NCI-H2227 treated with DMSO at 0.1 percent for 48 hours (cell line): ENCODE results near the gene GJA4.

Source experiments
- DNase-seq: peaks from one replicate; lab custom pipeline; 2025; lab: John Stamatoyannopoulos, UW

The GJA4 gene

GRCh38 chr1:34839526-34840305 lies 46.9 kb downstream of the GJA4 start:
- no peak for DNase-seq

GRCh38 chr1:34840426-34840825 lies 47.6 kb downstream of the GJA4 start:
- DNase-seq, result no peak

GRCh38 chr1:34842073-34842472 lies 49.3 kb downstream of the GJA4 start:
- DNase-seq, result no peak

- no peak for DNase-seq
Observed at GRCh38 chr1:34842952-34843371, 50.2 kb downstream of the GJA4 start.

GRCh38 chr1:34843392-34844251 lies 50.8 kb downstream of the GJA4 start:
- no peak for DNase-seq

- DNase-seq, result no peak
Observed at GRCh38 chr1:34844252-34844634, 51.4 kb downstream of the GJA4 start.
